ENCODE measurements around the gene LMNTD2.

- no peak for TF ChIP-seq CTCF (IDR thresholded peaks at IDR 0.05)
- no peak for TF ChIP-seq POLR2A (IDR thresholded peaks at IDR 0.05)
Measured at GRCh38 chr11:596374-596773, 35.8 kb upstream of the LMNTD2 start.

All from uterus (tissue), 2 donors.